ENCODE measurements around the gene SIGLEC15. TPM values are rescaled to one million over a fixed set of nuclear protein-coding genes. Genes with fewer than 3 reads are reported as not detected.
A peak's percentile ranks its signal among the peaks of the same experiment; 100 is the strongest.

Gene SIGLEC15
- total RNA-seq, 1 experiment from 2014 or later = 0.68 TPM

- Histone ChIP-seq H3K27ac (no peak overlapping the region), H3K36me3 (no peaks in the 10 kb centered on the region; the same call in 1 of the 2 replicates), H3K27me3 (replicated peaks) (no peaks in the 10 kb centered on the region), H3K4me1 (replicated peaks) (peaks cover 46% of the 10 kb centered on the region), H3K4me3 (no peak overlapping the region), H3K9me3 (replicated peaks) (0 out of 2 replicates have a peak, but pooled peaks cover 2% of the 10 kb centered on the region)
- no peak for DNase-seq (ENCODE audit: low read depth in 1 of 2, low spot score in 2 of 2)
Observed at GRCh38 chr18:45828917-45829811, 3.7 kb downstream of the SIGLEC15 start.

- peaks cover 46% of the 10 kb centered on the region for H3K4me1 ChIP-seq (replicated peaks)
- H3K27ac ChIP-seq = no peak overlapping the region
- no peaks in the 10 kb centered on the region; the same call in 1 of the 2 replicates for H3K36me3 ChIP-seq
- no peak overlapping the region for H3K4me3 ChIP-seq
- H3K9me3 ChIP-seq (replicated peaks) = 0 out of 2 replicates have a peak, but pooled peaks cover 2% of the 10 kb centered on the region
- no peak for DNase-seq (ENCODE audit: low read depth in 1 of 2, low spot score in 2 of 2)
- no peaks in the 10 kb centered on the region for H3K27me3 ChIP-seq (replicated peaks)
Observed at GRCh38 chr18:45829855-45830254, 4.4 kb downstream of the SIGLEC15 start.

GRCh38 chr18:45830917-45831316 is 5.4 kb downstream of the SIGLEC15 start:
- H3K27me3 ChIP-seq (replicated peaks) = no peaks in the 10 kb centered on the region
- no peak for DNase-seq (ENCODE audit: low read depth in 1 of 2, low spot score in 2 of 2)
- H3K27ac ChIP-seq = no peak overlapping the region
- 0 out of 2 replicates have a peak, but pooled peaks cover 2% of the 10 kb centered on the region for H3K9me3 ChIP-seq (replicated peaks)
- no peak overlapping the region for H3K4me3 ChIP-seq
- H3K4me1 ChIP-seq (replicated peaks) = peaks cover 37% of the 10 kb centered on the region
- no peaks in the 10 kb centered on the region; the same call in 1 of the 2 replicates for H3K36me3 ChIP-seq

GRCh38 chr18:45833846-45834245 is 8.4 kb downstream of the SIGLEC15 start:
- H3K9me3 ChIP-seq (replicated peaks) = no peaks in the 10 kb centered on the region
- no peaks in the 10 kb centered on the region; the same call in 1 of the 2 replicates for H3K36me3 ChIP-seq
- peaks cover 7% of the 10 kb centered on the region for H3K4me1 ChIP-seq (replicated peaks)
- H3K4me3 ChIP-seq = no peak overlapping the region
- H3K27me3 ChIP-seq (replicated peaks) = no peaks in the 10 kb centered on the region
- no peak for DNase-seq (ENCODE audit: low read depth in 1 of 2, low spot score in 2 of 2)
- no peak overlapping the region for H3K27ac ChIP-seq

DNA sequence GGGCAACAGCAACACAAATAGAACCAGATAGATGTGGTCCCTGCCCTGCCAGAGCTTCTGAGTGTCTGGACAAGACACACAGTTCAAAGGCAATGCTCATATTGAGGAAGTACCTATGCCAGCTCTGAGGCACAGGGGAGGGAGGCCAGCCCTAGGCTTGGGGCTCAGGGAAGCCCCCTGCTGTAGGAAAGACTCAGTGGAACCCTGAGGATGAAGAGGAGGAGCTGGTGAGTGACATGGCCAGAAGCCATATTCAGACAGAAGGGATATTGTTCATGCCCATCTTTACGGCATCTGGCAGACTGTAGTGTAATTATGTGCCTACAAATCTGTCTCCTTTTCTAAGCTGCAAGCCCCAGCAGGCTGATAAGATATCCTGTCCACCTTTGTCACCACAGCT is 8.8 kb downstream of the SIGLEC15 start:
- no peak for DNase-seq (ENCODE audit: low read depth in 1 of 2, low spot score in 2 of 2)

DNA sequence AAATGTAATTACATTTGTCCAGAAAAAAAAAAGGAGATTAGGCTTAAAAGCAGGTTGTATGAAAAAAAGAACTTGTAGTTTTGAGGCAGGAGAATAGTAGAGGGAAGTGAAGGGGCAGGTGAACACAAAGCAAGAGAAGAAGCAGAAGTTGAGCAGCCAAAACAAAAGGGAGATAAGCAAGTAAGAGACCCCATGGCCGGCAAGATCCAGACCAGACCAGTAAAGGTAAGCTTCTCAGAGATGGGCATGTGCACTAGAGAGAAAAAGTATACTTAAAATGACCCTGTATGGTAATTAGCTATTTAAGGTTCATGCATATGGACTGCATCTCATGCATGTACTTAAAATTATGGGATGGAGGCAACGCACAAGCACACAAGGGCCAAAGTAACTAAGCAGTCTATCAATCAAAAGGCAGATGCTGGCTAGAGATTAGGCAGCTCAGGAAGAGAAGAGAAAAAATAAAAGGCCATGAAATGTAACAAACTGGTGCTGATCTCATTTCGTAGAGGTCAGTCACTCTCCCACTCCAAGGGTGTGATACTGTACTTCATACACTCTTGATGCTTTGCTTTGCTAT is 9.7 kb downstream of the SIGLEC15 start:
- H3K27me3 ChIP-seq (replicated peaks) = no peaks in the 10 kb centered on the region
- no peaks in the 10 kb centered on the region for H3K9me3 ChIP-seq (replicated peaks)
- H3K4me1 ChIP-seq (replicated peaks) = peaks cover 11% of the 10 kb centered on the region
- no peak for DNase-seq (ENCODE audit: low read depth in 1 of 2, low spot score in 2 of 2)
- no peak overlapping the region for H3K27ac ChIP-seq
- H3K4me3 ChIP-seq = no peak overlapping the region
- H3K36me3 ChIP-seq = no peaks in the 10 kb centered on the region; the same call in 1 of the 2 replicates

More for the DNA sequence above, 8.8 kb downstream of the SIGLEC15 start:
- H3K27me3 ChIP-seq (replicated peaks) = no peaks in the 10 kb centered on the region
- H3K36me3 ChIP-seq = no peaks in the 10 kb centered on the region; the same call in 1 of the 2 replicates
- H3K9me3 ChIP-seq (replicated peaks) = no peaks in the 10 kb centered on the region
- no peak overlapping the region for H3K4me3 ChIP-seq
- H3K4me1 ChIP-seq (replicated peaks) = peaks cover 5% of the 10 kb centered on the region
- no peak overlapping the region for H3K27ac ChIP-seq

- Histone ChIP-seq H3K27me3 (replicated peaks) (no peaks in the 10 kb centered on the region), H3K27ac (no peak overlapping the region), H3K4me3 (no peak overlapping the region), H3K36me3 (no peaks in the 10 kb centered on the region; the same call in 1 of the 2 replicates), H3K9me3 (replicated peaks) (no peaks in the 10 kb centered on the region), H3K4me1 (replicated peaks) (peaks cover 16% of the 10 kb centered on the region)
- DNase-seq (ENCODE audit: low read depth in 1 of 2, low spot score in 2 of 2) = no peak
Observed at GRCh38 chr18:45836242-45837205, 11.0 kb downstream of the SIGLEC15 start.

- H3K27me3 ChIP-seq (replicated peaks) = no peaks in the 10 kb centered on the region
- H3K9me3 ChIP-seq (replicated peaks) = no peaks in the 10 kb centered on the region
- H3K4me1 ChIP-seq (replicated peaks) = peaks cover 16% of the 10 kb centered on the region
- no peak for DNase-seq (ENCODE audit: low read depth in 1 of 2, low spot score in 2 of 2)
- H3K4me3 ChIP-seq = no peak overlapping the region
- no peak overlapping the region for H3K27ac ChIP-seq
- no peaks in the 10 kb centered on the region; the same call in 1 of the 2 replicates for H3K36me3 ChIP-seq
Observed at GRCh38 chr18:45837283-45838070, 12.0 kb downstream of the SIGLEC15 start.

GRCh38 chr18:45838302-45839070 is 13.0 kb downstream of the SIGLEC15 start:
- H3K4me3 ChIP-seq = no peak overlapping the region
- H3K9me3 ChIP-seq (replicated peaks) = no peaks in the 10 kb centered on the region
- no peak overlapping the region for H3K27ac ChIP-seq
- no peaks in the 10 kb centered on the region for H3K27me3 ChIP-seq (replicated peaks)
- H3K4me1 ChIP-seq (replicated peaks) = peaks cover 16% of the 10 kb centered on the region
- no peaks in the 10 kb centered on the region; the same call in 1 of the 2 replicates for H3K36me3 ChIP-seq
- DNase-seq (ENCODE audit: low read depth in 1 of 2, low spot score in 2 of 2) = no peak

- Histone ChIP-seq H3K27ac (no peak overlapping the region), H3K27me3 (replicated peaks) (no peaks in the 10 kb centered on the region), H3K36me3 (0 out of 2 replicates have a peak, but pooled peaks cover under 1% of the 10 kb centered on the region), H3K4me1 (replicated peaks) (peaks cover 16% of the 10 kb centered on the region), H3K9me3 (replicated peaks) (no peaks in the 10 kb centered on the region), H3K4me3 (no peak overlapping the region)
- DNase-seq (ENCODE audit: low read depth in 1 of 2, low spot score in 2 of 2) = peak in 1 of 2 experiments; percentile 67
Observed at GRCh38 chr18:45839414-45840395, 14.2 kb downstream of the SIGLEC15 start.

GRCh38 chr18:45841060-45841764 is 15.7 kb downstream of the SIGLEC15 start:
- Histone ChIP-seq H3K4me3 (no peak overlapping the region), H3K4me1 (replicated peaks) (peaks cover 18% of the 10 kb centered on the region), H3K9me3 (replicated peaks) (no peaks in the 10 kb centered on the region), H3K27me3 (replicated peaks) (no peaks in the 10 kb centered on the region), H3K36me3 (0 out of 2 replicates have a peak, but pooled peaks cover 2% of the 10 kb centered on the region), H3K27ac (no peak overlapping the region)
- no peak for DNase-seq (ENCODE audit: low read depth in 1 of 2, low spot score in 2 of 2)
